Liver (tissue), 9 donors: Measurements from ENCODE around the gene ATF7. TPM values are rescaled to one million over a fixed set of nuclear protein-coding genes. Genes with fewer than 3 reads are reported as not detected.

Experiments used
- DNase-seq: peaks from one replicate; pipeline ENCODE4 v3.0.0-alpha.2; 2017; ENCODE audit warnings: low spot score
- H3K27ac ChIP-seq, 2 donors: one replicate each; pipeline ENCODE4 v1.7.0; 2013; ENCODE audit warnings: inconsistent platforms in 2 of 2, low read length in 2 of 2, control low read depth in 1 of 2, low read depth in 1 of 2, mild to moderate bottlenecking in 1 of 2
- H3K27me3 ChIP-seq, 4 donors: one replicate each; pipeline versions ENCODE4 v1.6.1 to v1.7.0; 2013; ENCODE audit warnings: low read length in 3 of 4, inconsistent platforms in 1 of 4, mild to moderate bottlenecking in 1 of 4, moderate library complexity in 1 of 4; ENCODE audit not compliant: control insufficient read depth in 4 of 4, insufficient read depth in 4 of 4
- H3K36me3 ChIP-seq, 4 donors: one replicate each; pipeline versions ENCODE4 v1.6.1 to v1.7.0; 2013; ENCODE audit warnings: low read length in 3 of 4, mild to moderate bottlenecking in 3 of 4, low read depth in 1 of 4, moderate library complexity in 1 of 4; ENCODE audit not compliant: control insufficient read depth in 4 of 4, insufficient read depth in 3 of 4
- H3K4me1 ChIP-seq, 4 donors: one replicate each; pipeline versions ENCODE4 v1.6.1 to v1.7.0; 2013; ENCODE audit warnings: low read length in 3 of 4, mild to moderate bottlenecking in 3 of 4, moderate library complexity in 1 of 4; ENCODE audit not compliant: control insufficient read depth in 4 of 4, insufficient read depth in 4 of 4
- H3K4me3 ChIP-seq, 3 donors: one replicate each; pipeline versions ENCODE4 v1.6.1 to v1.7.0; 2013; ENCODE audit warnings: low read length in 3 of 3, control low read depth in 1 of 3, low read depth in 1 of 3, mild to moderate bottlenecking in 1 of 3
- H3K9ac ChIP-seq, 2 donors: one replicate each; pipeline ENCODE4 v1.7.0; 2013; ENCODE audit warnings: low read length in 2 of 2, mild to moderate bottlenecking in 2 of 2, moderate library complexity in 2 of 2, control low read depth in 1 of 2, low read depth in 1 of 2
- H3K9me3 ChIP-seq, 4 donors: one replicate each; pipeline versions ENCODE4 v1.6.1 to v1.7.0; 2013; ENCODE audit warnings: low read length in 3 of 4; ENCODE audit not compliant: control insufficient read depth in 4 of 4
- EGR1 ChIP-seq, 2 donors: IDR thresholded peaks; 2 replicates each; pipeline ENCODE4 v1.6.1; 2016 to 2018; ENCODE audit warnings: antibody characterized with exemption in 2 of 2, low read depth in 2 of 2
- FOXA1 ChIP-seq: IDR thresholded peaks from 2 replicates; pipeline ENCODE4 v1.6.1; 2016; ENCODE audit warnings: antibody characterized with exemption
- FOXA2 ChIP-seq: IDR thresholded peaks from 2 replicates; pipeline ENCODE4 v1.6.1; 2016; ENCODE audit warnings: antibody characterized with exemption
- GABPA ChIP-seq, 2 donors: IDR thresholded peaks in 1 of 2; conservative IDR thresholded peaks in 1 of 2; 2 replicates each; pipeline ENCODE4 v1.6.1; 2016; ENCODE audit warnings: antibody characterized with exemption in 2 of 2, mild to moderate bottlenecking in 1 of 2, moderate library complexity in 1 of 2
- HNF4G ChIP-seq: IDR thresholded peaks from 2 replicates; pipeline ENCODE4 v1.6.1; 2016; ENCODE audit warnings: antibody characterized with exemption
- JUND ChIP-seq, 2 donors: IDR thresholded peaks; 2 replicates each; pipeline ENCODE4 v1.6.1; 2016; ENCODE audit warnings: antibody characterized with exemption in 2 of 2
- MAX ChIP-seq: IDR thresholded peaks from 2 replicates; pipeline ENCODE4 v1.6.1; 2016; ENCODE audit warnings: antibody characterized with exemption
- NR2F2 ChIP-seq: IDR thresholded peaks from 2 replicates; pipeline ENCODE4 v1.6.1; 2016; ENCODE audit warnings: antibody characterized with exemption
- RAD21 ChIP-seq, 2 donors: IDR thresholded peaks; 2 replicates each; pipeline ENCODE4 v1.6.1; 2016; ENCODE audit warnings: antibody characterized with exemption in 2 of 2, mild to moderate bottlenecking in 2 of 2
- SP1 ChIP-seq: IDR thresholded peaks from 2 replicates; pipeline ENCODE4 v1.6.1; 2018; ENCODE audit warnings: antibody characterized with exemption, mild to moderate bottlenecking
- TAF1 ChIP-seq: conservative IDR thresholded peaks from 2 replicates; pipeline ENCODE4 v1.6.1; 2016; ENCODE audit warnings: antibody characterized with exemption, mild to moderate bottlenecking
- YY1 ChIP-seq: IDR thresholded peaks from 2 replicates; pipeline ENCODE4 v1.6.1; 2016; ENCODE audit warnings: antibody characterized with exemption, mild to moderate bottlenecking
- polyA plus RNA-seq, 2 donors: library from polyadenylated mRNA; stranded (reverse) in 1 of 2; unstranded in 1 of 2; fragments of 200-250 nt in 1 of 2; fragments of >200 nt in 1 of 2; fragmentation: Nextera tagmentation in 1 of 2; extraction: Ambion mirVana in 1 of 2; gene quantifications; one replicate each; pipeline versions ENCODE4 v1.2.1 to v1.2.3, GENCODE V29; 2013 to 2015
- total RNA-seq, 2 donors: library from RNA; depleted of rRNA; stranded (reverse); fragments of >200 nt; gene quantifications; one replicate each; pipeline ENCODE4 v1.2.3, GENCODE V29; 2014
- TF ChIP-seq, protein P1 (sequence below): fragments of 150-350 bp; IDR thresholded peaks from 2 replicates; pipeline ENCODE4 v1.5.1; 2017; ENCODE audit warnings: improper control_type of control experiment, low read depth, low read length; ENCODE audit not compliant: missing input control
- TF ChIP-seq, protein P2 (sequence below): IDR thresholded peaks from 2 replicates; pipeline ENCODE4 v1.6.1; 2016; ENCODE audit warnings: antibody characterized with exemption
- donor health status: healthy.
- donor health status: healthy.
- donor health status: healthy.
- donor health status: healthy.
- donor health status: healthy.

The ATF7 gene
- total and polyA plus RNA-seq, 4 donors = 5.3 to 14.5 (median 9.9) TPM

DNA sequence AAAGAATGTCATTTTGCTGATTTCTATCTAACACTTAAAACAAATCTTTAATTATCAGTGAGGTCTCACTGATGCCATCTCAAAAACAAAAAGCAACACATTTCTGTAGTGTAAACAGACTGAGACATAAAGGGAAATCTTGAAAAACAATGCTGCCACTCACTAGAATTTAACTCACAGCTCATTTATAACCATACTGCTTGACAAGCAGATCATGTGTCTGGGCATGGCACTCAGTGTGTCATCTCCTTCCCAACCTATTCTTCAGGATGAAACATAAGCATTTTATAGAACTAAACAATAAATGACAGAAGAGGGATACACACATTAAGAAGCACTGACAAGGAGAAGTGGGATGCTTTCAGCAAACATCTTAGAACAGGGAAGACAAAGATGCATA, 22.4 kb downstream of the ATF7 start:
- Histone ChIP-seq H3K9ac (no peak overlapping the region), H3K4me1 (peaks cover 0 to 2% (median 0%) of the 10 kb centered on the region in 4 donors), H3K36me3 (peaks cover 0 to 11% (median under 1%) of the 10 kb centered on the region in 4 donors), H3K27me3 (no peaks in the 10 kb centered on the region), H3K4me3 (no peak overlapping the region), H3K9me3 (no peaks in the 10 kb centered on the region), H3K27ac (no peak overlapping the region)
- no peak for TF ChIP-seq MAX
- no peak for TF ChIP-seq RAD21 (IDR thresholded peaks at IDR 0.05)
- TF ChIP-seq GABPA (IDR thresholded peaks at IDR 0.05 in 1 of 2, conservative IDR thresholded peaks at IDR 0.05 in 1 of 2) = no peak
- no peak for TF ChIP-seq FOXA2
- TF ChIP-seq HNF4G = no peak
- no peak for TF ChIP-seq EGR1 (IDR thresholded peaks at IDR 0.05; ENCODE audit: low read depth in 2 of 2)
- TF ChIP-seq, protein P1, sequence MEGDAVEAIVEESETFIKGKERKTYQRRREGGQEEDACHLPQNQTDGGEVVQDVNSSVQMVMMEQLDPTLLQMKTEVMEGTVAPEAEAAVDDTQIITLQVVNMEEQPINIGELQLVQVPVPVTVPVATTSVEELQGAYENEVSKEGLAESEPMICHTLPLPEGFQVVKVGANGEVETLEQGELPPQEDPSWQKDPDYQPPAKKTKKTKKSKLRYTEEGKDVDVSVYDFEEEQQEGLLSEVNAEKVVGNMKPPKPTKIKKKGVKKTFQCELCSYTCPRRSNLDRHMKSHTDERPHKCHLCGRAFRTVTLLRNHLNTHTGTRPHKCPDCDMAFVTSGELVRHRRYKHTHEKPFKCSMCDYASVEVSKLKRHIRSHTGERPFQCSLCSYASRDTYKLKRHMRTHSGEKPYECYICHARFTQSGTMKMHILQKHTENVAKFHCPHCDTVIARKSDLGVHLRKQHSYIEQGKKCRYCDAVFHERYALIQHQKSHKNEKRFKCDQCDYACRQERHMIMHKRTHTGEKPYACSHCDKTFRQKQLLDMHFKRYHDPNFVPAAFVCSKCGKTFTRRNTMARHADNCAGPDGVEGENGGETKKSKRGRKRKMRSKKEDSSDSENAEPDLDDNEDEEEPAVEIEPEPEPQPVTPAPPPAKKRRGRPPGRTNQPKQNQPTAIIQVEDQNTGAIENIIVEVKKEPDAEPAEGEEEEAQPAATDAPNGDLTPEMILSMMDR = no peak
- TF ChIP-seq, protein P2, sequence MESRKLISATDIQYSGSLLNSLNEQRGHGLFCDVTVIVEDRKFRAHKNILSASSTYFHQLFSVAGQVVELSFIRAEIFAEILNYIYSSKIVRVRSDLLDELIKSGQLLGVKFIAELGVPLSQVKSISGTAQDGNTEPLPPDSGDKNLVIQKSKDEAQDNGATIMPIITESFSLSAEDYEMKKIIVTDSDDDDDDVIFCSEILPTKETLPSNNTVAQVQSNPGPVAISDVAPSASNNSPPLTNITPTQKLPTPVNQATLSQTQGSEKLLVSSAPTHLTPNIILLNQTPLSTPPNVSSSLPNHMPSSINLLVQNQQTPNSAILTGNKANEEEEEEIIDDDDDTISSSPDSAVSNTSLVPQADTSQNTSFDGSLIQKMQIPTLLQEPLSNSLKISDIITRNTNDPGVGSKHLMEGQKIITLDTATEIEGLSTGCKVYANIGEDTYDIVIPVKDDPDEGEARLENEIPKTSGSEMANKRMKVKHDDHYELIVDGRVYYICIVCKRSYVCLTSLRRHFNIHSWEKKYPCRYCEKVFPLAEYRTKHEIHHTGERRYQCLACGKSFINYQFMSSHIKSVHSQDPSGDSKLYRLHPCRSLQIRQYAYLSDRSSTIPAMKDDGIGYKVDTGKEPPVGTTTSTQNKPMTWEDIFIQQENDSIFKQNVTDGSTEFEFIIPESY = no peak
- no peak for TF ChIP-seq NR2F2
- no peak for TF ChIP-seq SP1
- DNase-seq = no peak

DNA sequence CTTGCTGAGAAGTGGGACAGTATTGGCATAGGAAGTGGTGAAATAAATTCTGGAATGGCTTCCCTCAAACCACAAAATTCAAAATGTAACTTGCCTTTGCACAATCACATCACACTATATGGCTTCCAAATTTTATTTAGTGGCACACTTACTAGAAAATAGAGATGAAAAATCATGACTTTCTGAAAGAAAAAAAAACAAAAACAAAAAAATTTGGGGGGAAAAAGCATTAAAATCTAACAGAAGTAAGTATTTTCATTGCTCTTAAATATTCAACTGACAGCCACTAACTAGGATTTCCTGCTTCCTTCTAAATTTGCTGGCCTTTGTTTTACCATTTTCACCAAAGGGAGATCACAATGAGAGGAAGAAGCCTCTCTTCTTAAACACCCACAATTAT, 23.0 kb downstream of the ATF7 start:
- Histone ChIP-seq H3K9me3 (no peaks in the 10 kb centered on the region), H3K4me3 (no peak overlapping the region), H3K27me3 (no peaks in the 10 kb centered on the region), H3K36me3 (peaks cover 0 to 6% (median 0%) of the 10 kb centered on the region in 4 donors), H3K9ac (no peak overlapping the region), H3K27ac (no peak overlapping the region), H3K4me1 (peaks cover 0 to 2% (median 0%) of the 10 kb centered on the region in 4 donors)
- no peak for DNase-seq
- no peak for TF ChIP-seq FOXA1
- TF ChIP-seq SP1 = no peak
- no peak for TF ChIP-seq HNF4G
- no peak for TF ChIP-seq JUND (IDR thresholded peaks at IDR 0.05)
- TF ChIP-seq TAF1 = no peak
- TF ChIP-seq, protein P2 = no peak
- TF ChIP-seq, protein P1 = no peak
- TF ChIP-seq RAD21 (IDR thresholded peaks at IDR 0.05) = no peak
- no peak for TF ChIP-seq NR2F2
- no peak for TF ChIP-seq YY1
